Head of caudate nucleus (tissue), 42 donors: ENCODE measurements around the gene DISC1.
"Not testable (repeated sequence)": the region's sequence is repeated elsewhere in the genome, so short reads cannot be mapped to it uniquely, and the experiment has no call there.

ENCODE experiments used
- DNase-seq, 42 donors: peaks; one replicate each; pipeline versions ENCODE4 v3.0.0 to v3.0.0-alpha.2; 2020 to 2021; ENCODE audit warnings: mixed read lengths in 7 of 42
- intact Hi-C: fragments of 100-400 bp; cut with DNase I; formaldehyde crosslinking; loops from one replicate; pipeline ENCODE4 v1.15.0; 2022

Gene DISC1

DNA sequence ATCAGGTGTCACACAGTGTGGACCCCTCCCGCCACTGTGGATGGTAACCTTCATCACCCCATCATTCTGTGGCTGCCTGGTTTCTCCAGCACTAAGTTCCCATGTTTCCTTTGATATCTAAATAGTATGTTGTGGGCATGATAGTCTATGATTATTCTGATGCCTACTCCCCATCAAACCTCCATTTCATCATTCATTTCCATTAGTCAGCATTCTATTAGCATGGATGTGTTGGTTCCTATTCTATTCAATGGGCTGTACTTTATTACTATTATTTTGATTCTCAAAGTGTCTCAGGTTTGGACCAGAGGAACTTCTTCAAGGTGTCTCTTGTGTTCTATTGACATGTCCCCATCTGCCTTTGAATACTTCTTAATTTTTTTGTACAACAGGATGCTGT lies 112.0 kb downstream of the DISC1 start:
- intact Hi-C loops: no loop called here

DNA sequence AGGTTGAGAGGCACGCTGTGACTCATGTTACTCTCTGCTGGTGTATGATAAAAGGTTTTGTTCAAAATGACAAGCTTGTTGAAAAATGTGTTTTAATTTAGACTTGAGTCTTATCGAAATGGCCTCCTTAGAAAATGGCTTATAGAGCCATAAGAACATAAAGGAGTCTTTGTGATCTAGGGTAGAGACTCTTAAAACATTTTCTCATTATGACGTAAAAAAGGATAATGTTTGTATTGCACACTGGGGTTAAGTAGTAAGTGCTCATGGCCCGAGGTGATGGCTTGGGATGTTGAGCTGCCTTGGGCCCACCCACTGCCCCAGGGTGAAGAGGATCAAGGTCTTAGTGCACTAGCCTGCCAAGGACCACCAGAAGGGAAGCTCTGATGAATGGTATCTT lies 117.4 kb downstream of the DISC1 start:
- no peak for DNase-seq
- intact Hi-C loops: no loop called here

More for the DNA sequence above, 112.0 kb downstream of the DISC1 start:
- no peak for DNase-seq

DNA sequence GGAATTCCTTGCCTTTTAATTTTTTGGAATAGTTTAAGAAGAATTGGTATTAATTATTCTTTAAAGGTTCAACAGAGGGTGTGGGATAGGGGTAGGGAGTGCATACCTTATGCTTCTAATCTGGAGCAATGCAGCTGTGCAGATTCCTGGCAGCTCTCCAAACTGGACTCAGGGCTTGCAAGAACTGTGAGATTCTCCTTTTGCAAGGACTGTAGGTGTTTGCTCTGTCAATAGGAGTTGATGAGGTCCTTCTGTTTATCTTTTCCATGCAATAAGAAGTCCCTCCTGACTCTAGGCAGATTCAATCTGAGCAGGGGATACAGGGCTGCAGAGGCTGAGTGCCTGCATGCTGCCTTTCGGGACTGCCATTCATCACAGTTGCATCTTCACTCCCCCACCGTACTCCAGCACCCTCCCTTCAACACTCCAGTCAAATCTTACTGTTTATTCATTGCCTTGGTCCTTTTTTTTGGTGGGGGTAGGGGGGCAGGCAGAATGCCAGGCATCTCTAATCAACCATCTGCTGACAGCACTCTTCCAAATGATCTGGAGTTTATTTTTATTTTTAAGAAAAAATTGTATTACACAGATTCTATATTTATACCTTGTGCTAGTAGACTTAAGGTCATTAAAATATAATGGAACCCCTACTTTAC lies 122.3 kb downstream of the DISC1 start:
- peak in 6 of 42 donors; percentile 8 to 57 (median 18) for DNase-seq
- intact Hi-C loops: no loop called here

- DNase-seq: no peak
- intact Hi-C loops: no loop called here
Measured at GRCh38 chr1:231750296-231750695, 123.7 kb downstream of the DISC1 start.

GRCh38 chr1:231750818-231751362 lies 124.3 kb downstream of the DISC1 start:
- intact Hi-C loops: no loop called here
- no peak for DNase-seq

- no peak for DNase-seq
- intact Hi-C loops: no loop called here
Measured at GRCh38 chr1:231751415-231751814, 124.8 kb downstream of the DISC1 start.

DNA sequence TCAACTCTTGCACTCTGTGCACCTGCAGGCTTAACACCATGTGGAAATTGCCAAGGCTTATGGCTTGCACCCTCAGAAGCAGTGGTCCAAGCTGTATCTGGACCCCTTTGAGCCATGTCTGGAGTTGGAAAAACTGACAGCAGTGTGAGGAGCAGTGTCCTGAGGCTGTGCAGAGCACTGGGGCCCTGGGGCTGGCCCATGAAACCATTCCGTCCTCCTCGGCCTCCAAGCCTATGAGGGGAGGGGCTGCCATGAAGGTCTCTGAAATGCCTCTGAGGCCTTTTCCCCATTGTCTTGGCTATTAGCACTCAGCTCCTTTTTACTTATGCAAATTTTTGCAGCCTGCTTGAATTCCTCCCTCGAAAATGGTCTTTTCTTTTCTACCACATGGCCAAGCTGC lies 126.7 kb downstream of the DISC1 start:
- intact Hi-C loops: no loop called here
- no peak for DNase-seq

DNA sequence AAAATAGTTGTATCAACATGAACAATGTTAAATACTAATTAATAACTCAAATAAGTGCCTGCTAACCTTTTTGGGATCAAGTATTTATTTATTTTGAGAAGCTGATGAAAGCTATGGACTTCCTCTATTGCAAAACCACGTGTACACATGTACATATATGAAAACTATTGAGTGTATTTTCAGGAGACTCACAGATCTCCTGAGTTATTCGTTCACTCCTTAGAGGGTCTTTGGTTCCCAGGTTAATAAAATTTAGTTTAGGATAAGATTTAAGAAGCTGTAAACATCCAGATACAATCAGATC lies 130.5 kb downstream of the DISC1 start:
- intact Hi-C loops: loop anchor here (1.0 kb wide), 1 partner anchor 49 kb away; no protein-coding TSS in a partner anchor
- DNase-seq: no peak

GRCh38 chr1:231757759-231758158 lies 131.2 kb downstream of the DISC1 start:
- intact Hi-C loops: loop anchor here (1.0 kb wide), 1 partner anchor 49 kb away; no protein-coding TSS in a partner anchor
- no peak for DNase-seq

DNA sequence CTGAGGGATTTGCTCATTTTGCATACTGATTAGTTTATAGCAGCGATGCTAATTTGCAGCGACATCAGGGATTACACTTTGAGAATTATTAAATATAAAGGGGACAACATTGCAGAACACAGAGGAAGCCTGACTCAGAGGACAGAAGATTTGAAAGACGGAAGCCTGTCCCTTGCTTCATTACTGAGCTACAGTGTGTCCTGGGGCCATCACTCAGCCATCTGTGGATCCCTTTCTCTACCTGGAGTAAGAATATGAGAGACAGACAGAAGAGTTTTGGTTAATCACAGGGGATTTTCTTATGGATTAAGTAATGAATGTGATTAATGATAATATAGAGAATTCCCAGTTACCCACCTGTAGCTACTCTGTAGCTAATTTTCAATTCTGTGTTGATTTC lies 134.7 kb downstream of the DISC1 start:
- DNase-seq: no peak
- intact Hi-C loops: no loop called here

- intact Hi-C loops: no loop called here
- no peak for DNase-seq
Measured at GRCh38 chr1:231761747-231762541, 135.4 kb downstream of the DISC1 start.

GRCh38 chr1:231763456-231763855 lies 136.9 kb downstream of the DISC1 start:
- intact Hi-C loops: no loop called here
- DNase-seq: no peak

DNA sequence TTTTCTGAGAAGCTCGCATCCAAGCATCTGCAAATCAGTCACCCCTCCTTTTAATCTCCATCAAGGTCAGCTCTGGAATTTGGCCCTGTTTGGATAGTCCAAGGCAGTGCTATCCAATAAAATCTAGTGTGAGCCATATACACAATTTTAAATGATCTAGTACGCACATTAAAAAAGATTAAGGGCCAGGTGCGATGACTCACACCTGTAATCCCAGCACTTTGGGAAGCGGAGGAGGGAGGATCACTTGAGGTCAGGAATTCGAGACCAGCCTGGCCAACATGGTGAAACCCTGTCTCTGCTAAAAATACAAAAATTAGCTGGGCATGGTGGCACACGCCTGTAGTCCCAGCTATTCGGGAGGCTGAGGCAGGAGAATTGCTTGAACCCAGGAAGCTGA lies 139.2 kb downstream of the DISC1 start:
- intact Hi-C loops, DNase-seq: not testable (repeated sequence)

DNA sequence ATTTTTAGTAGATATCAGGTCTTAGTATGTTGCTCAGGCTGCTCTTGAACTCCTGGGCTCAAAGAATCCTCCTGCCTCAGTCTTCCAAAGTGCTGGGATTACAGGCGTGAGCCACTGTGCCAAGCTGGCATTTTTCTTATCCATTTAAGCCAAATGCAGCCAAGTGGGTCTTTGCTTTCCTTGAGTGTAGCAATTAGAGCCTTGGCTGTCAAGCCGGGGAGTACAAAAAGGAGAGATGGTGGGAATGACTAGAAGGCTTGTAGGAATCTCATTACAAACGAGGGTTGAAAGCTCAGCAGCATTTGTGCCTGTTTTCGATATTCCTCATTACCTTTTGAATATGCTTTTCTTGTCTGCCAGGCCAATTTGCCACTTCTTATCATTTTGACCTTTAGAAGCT lies 140.9 kb downstream of the DISC1 start:
- intact Hi-C loops: no loop called here
- no peak for DNase-seq

DNA sequence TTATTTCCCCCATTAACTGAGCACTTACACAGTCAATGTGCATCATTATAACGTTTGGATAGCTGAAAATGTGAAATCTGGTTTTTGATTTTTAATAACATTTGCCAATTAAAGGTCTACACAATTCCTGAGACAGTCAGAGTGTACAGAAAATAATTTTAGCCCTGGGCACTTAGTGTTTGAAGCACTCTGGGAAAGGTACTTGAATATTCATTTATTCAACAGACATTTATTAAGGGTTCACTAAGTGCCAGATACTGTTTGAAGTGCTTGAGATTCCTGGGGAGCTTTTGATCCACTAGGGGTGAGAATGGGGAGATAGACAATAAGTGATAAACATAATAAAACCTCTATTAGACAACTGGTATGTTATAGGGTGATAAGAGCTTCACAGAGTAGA lies 141.8 kb downstream of the DISC1 start:
- intact Hi-C loops: no loop called here
- DNase-seq: no peak

DNA sequence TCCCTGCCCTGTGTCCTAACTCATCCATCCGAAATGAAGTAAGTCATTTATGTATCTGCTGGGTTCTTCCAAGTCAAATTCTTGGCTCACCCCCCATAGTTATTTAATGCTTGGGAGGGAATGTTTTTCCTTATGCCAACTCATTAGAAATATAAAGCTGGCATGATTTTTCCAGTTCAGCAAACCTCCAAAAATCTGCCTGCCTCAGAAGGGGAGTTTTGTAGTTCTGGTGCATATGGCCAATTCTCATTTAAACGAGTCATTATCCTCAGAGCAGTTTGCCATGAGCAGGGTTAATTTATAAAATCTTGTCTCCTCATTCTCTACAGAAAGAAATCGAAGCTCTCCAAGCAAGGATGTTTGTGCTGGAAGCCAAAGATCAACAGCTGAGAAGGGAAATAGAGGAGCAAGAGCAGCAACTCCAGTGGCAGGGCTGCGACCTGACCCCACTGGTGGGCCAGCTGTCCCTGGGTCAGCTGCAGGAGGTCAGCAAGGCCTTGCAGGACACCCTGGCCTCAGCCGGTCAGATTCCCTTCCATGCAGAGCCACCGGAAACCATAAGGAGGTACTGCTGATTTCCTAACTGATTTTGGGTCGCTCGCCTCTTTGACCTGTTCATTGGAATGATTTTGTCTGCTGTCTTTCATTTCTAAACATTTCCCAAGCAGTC lies 144.1 kb downstream of the DISC1 start:
- intact Hi-C loops: no loop called here
- no peak for DNase-seq

DNA sequence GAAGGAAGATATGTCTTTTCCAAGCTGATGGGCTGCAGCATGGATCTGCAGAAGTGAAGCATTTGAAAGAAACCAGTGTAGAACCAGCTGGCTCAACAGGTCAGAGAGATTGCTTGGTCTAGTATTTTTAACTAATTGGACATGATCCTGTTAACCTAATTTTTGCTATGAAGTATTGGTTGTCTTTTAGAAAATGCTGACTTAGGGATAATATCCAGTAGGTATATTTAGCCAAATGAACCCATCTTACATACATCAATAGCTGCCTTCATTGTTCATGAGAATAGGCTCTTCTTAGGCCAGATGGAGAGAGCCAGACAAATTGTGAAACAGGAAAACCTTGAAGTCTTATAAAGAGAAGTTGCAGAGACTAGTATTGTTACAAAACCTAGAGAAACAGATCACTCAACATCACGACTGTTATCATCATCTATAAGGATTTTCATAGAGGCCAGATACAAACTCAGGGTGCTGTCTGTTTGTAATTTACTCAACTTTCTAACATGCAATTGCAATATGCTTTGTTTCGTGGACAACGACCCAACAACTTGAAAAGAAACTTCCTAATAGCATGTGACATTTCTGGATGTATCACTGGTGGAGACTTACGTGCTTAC lies 148.2 kb downstream of the DISC1 start:
- intact Hi-C loops: no loop called here
- DNase-seq: no peak

DNA sequence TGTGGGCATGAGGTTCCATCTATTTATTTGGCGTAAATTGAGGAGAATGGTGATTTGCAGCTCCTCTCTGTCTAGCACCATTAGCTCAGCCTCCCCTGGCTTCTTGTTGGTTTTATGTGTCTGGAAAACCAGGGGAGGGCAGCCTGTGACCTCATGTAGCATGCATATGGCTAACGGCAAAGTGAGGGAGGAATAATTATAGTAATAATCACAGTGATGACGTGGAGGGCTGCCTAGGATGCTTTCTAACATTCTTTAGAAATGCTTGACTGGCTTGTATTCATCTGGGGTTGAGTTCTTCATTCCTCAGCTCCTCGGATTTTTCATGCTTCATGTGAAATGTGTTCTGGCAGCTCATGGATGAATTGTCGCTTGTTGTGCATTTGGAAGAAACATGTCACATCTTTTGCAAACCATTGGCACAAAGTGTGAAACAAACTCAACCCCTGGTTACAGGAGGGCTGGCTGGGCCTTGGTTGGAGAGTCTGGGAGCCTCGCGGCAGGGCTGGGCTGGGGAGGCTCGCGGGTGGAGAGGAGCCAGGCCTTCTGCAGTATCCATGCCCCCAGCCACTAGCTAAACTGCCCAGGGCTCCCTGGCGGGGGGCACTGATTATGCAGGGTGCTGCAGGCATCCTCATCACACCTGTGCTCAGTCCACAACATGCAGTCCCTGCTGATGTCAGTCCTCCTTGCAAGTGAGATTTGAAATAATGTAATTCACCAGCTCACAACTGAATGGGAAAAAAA lies 149.6 kb downstream of the DISC1 start:
- intact Hi-C loops: no loop called here
- DNase-seq: no peak

DNA sequence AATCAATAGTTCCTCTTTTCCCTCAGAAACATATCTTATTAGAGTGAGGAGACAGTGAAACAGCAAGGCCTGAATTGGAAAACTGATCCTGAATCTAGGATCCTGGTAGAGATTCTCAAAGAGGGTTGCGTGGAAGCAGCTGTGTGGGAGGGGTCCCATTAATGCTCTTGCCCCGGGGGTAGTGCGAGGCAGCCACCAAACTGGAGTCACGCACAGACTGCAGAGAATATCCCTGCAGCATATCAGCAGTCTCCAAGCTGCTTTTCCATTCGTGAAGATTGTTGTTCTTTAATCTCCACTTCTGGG lies 150.1 kb downstream of the DISC1 start:
- no peak for DNase-seq
- intact Hi-C loops: no loop called here
